ENCODE data around the gene CHAC2. TPM values are rescaled to one million over a fixed set of nuclear protein-coding genes. Genes with fewer than 3 reads are reported as not detected.

Gene CHAC2
- total and polyA plus RNA-seq, 9 of the 15 experiments (the other 6 are each of a cell fraction or from before 2014, with no cell fraction given), result 9.8 to 35.6 (median 18.2) TPM

DNA sequence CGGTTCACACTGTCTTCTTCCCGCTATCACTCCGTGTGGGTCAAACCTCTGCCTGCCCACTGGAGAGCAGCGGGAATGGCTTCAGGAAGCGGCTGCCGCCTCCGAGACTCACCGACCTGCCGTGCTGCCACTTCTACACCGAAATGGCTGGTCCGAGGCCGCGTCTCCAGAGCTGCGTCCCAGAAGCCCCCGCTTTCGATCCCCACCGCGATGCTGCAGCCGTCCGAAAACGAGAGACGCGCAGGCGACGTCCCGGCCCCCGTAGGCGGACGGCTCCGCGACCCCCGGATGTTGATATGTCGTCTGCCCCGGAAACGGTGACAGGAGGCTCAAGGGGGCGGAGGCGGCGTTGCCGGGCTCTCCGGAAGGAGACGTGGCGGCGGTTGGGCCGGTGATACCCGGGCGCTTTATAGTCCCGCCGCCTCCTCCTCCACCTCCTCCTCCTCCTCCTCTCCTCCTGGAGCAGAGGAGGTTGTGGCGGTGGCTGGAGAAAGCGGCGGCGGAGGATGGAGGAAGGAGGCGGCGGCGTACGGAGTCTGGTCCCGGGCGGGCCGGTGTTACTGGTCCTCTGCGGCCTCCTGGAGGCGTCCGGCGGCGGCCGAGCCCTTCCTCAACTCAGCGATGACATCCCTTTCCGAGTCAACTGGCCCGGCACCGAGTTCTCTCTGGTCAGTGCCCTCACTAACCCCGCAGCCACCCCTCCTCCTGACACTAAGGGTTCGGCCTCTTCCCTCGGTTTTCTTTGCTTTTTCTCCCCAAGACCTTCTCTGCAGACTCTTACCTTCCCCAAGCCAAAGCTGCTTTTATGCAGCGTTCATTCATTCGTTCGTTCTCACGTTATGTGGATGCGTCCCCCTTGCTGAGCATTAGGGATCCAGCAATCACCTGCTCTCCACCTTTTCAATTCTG, 19.4 kb downstream of the CHAC2 start, which contains the start of the genes ASB3 and ERLEC1 (continued):
- no peak for TF ChIP-seq RBM25 (IDR thresholded peaks at IDR 0.05; ENCODE audit: low read depth, low read length, severe bottlenecking)
- no peak for TF ChIP-seq SRSF7 (optimal IDR thresholded peaks at IDR 0.05; ENCODE audit: low read depth, low read length)
- TF ChIP-seq ZHX1 (conservative IDR thresholded peaks at IDR 0.05; ENCODE audit: low read length), result no peak
- TF ChIP-seq ZNF586 (CRISPR knock-in tag; conservative IDR thresholded peaks at IDR 0.05), result no peak
- peak; percentile 68 for TF ChIP-seq NKRF (IDR thresholded peaks at IDR 0.05; ENCODE audit: borderline replicate concordance)
- TF ChIP-seq, protein P1, sequence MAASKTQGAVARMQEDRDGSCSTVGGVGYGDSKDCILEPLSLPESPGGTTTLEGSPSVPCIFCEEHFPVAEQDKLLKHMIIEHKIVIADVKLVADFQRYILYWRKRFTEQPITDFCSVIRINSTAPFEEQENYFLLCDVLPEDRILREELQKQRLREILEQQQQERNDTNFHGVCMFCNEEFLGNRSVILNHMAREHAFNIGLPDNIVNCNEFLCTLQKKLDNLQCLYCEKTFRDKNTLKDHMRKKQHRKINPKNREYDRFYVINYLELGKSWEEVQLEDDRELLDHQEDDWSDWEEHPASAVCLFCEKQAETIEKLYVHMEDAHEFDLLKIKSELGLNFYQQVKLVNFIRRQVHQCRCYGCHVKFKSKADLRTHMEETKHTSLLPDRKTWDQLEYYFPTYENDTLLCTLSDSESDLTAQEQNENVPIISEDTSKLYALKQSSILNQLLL (CRISPR knock-in tag; IDR thresholded peaks at IDR 0.05; ENCODE audit: borderline replicate concordance), result no peak
- no peak for TF ChIP-seq LEF1 (IDR thresholded peaks at IDR 0.05)
- TF ChIP-seq, protein P2, sequence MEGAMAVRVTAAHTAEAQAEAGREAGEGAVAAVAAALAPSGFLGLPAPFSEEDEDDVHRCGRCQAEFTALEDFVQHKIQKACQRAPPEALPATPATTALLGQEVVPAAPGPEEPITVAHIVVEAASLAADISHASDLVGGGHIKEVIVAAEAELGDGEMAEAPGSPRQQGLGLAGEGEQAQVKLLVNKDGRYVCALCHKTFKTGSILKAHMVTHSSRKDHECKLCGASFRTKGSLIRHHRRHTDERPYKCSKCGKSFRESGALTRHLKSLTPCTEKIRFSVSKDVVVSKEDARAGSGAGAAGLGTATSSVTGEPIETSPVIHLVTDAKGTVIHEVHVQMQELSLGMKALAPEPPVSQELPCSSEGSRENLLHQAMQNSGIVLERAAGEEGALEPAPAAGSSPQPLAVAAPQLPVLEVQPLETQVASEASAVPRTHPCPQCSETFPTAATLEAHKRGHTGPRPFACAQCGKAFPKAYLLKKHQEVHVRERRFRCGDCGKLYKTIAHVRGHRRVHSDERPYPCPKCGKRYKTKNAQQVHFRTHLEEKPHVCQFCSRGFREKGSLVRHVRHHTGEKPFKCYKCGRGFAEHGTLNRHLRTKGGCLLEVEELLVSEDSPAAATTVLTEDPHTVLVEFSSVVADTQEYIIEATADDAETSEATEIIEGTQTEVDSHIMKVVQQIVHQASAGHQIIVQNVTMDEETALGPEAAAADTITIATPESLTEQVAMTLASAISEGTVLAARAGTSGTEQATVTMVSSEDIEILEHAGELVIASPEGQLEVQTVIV (CRISPR knock-in tag; IDR thresholded peaks at IDR 0.05; ENCODE audit: borderline replicate concordance), result no peak
- no peak for TF ChIP-seq ZNF354B (CRISPR knock-in tag; IDR thresholded peaks at IDR 0.05)
- TF ChIP-seq, protein P3, sequence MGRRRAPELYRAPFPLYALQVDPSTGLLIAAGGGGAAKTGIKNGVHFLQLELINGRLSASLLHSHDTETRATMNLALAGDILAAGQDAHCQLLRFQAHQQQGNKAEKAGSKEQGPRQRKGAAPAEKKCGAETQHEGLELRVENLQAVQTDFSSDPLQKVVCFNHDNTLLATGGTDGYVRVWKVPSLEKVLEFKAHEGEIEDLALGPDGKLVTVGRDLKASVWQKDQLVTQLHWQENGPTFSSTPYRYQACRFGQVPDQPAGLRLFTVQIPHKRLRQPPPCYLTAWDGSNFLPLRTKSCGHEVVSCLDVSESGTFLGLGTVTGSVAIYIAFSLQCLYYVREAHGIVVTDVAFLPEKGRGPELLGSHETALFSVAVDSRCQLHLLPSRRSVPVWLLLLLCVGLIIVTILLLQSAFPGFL (CRISPR knock-in tag; IDR thresholded peaks at IDR 0.05), result 0 out of 2 replicates have a peak, but pooled peaks have one; percentile 28
- peak; percentile 79 for TF ChIP-seq ATF7 (IDR thresholded peaks at IDR 0.05)
- TF ChIP-seq PBX2 (CRISPR knock-in tag; IDR thresholded peaks at IDR 0.05; ENCODE audit: low read depth), result no peak; the same call in 1 of the 2 replicates
- TF ChIP-seq PBX2 (tag; conservative IDR thresholded peaks at IDR 0.05; ENCODE audit: low read depth), result no peak

Data from K562 (cell line).